ENCODE measurements around the gene CD74. TPM values are rescaled to one million over a fixed set of nuclear protein-coding genes. Genes with fewer than 3 reads are reported as not detected.

CD74 gene
- total RNA-seq, 1 donor from 2014 or later, result 1,940 TPM

DNA sequence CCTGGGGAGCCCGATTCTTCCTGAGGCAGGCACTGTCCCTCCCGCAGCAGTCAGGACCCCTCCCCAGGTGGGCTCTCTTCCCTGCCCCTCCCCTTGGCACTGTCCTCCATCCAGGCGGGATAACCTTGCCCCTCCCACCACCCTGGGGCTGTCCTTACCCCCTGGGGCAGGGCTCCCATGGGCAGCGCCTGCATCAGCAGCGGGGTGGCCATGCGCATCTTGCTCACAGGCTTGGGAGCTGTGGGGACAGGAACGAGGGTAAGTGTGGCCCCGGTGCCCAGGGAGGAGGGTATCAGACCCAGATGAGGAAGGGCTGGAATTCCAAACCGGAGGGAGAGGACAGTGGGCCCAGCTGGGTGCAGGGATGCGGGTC, 6.0 kb downstream of the CD74 start:
- peaks cover 8 to 17% of the 10 kb centered on the region in 2 donors for H3K36me3 ChIP-seq
- intact Hi-C loops (cut with DNase I), result no loop called here
- no peak for DNase-seq (ENCODE audit: low spot score in 2 of 2)
- H3K9me3 ChIP-seq, result no peaks in the 10 kb centered on the region
- H3K4me1 ChIP-seq, result peaks cover 3 to 6% of the 10 kb centered on the region in 2 donors
- TF ChIP-seq, protein P1, sequence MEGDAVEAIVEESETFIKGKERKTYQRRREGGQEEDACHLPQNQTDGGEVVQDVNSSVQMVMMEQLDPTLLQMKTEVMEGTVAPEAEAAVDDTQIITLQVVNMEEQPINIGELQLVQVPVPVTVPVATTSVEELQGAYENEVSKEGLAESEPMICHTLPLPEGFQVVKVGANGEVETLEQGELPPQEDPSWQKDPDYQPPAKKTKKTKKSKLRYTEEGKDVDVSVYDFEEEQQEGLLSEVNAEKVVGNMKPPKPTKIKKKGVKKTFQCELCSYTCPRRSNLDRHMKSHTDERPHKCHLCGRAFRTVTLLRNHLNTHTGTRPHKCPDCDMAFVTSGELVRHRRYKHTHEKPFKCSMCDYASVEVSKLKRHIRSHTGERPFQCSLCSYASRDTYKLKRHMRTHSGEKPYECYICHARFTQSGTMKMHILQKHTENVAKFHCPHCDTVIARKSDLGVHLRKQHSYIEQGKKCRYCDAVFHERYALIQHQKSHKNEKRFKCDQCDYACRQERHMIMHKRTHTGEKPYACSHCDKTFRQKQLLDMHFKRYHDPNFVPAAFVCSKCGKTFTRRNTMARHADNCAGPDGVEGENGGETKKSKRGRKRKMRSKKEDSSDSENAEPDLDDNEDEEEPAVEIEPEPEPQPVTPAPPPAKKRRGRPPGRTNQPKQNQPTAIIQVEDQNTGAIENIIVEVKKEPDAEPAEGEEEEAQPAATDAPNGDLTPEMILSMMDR (IDR thresholded peaks at IDR 0.05), result no peak
- no peak overlapping the region for H3K27ac ChIP-seq
- H3K4me3 ChIP-seq, result no peak overlapping the region
- no peaks in the 10 kb centered on the region for H3K27me3 ChIP-seq

DNA sequence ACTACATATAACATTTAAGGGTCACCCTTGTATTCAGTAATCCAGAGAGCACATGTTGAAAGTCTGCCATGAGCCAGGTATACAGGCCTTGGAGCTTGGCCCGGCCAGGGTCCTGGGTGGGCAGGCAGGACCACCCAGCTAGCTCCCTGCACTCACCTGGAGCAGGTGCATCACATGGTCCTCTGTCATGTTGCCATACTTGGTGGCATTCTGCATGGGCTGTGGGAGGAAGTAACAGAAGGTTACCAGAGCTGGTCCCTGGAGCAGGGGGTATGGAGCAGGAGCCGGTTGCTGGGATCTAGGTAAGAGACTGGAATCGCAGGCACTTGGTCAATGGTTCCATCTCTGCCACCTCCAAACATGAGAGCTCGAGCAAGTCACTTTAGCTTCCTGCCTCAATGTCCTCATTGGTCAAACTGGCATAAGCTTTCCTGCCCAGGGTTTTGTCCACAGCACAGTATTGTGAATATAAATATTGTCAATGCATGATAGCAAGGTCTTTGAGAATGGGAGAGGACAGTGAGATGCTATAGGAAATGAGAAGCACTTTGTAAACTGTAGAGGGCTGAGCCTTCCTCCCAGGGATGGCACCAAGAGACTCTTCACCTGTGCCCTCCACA, 6.5 kb downstream of the CD74 start:
- TF ChIP-seq, protein P1 (IDR thresholded peaks at IDR 0.05), result no peak
- H3K9me3 ChIP-seq, result no peaks in the 10 kb centered on the region
- DNase-seq (ENCODE audit: low spot score in 2 of 2), result no peak
- H3K27me3 ChIP-seq, result no peaks in the 10 kb centered on the region
- no peak overlapping the region for H3K4me3 ChIP-seq
- peaks cover 3 to 6% of the 10 kb centered on the region in 2 donors for H3K4me1 ChIP-seq
- H3K36me3 ChIP-seq, result peaks cover 8 to 22% of the 10 kb centered on the region in 2 donors
- intact Hi-C loops (cut with DNase I), result no loop called here
- H3K27ac ChIP-seq, result no peak overlapping the region

DNA sequence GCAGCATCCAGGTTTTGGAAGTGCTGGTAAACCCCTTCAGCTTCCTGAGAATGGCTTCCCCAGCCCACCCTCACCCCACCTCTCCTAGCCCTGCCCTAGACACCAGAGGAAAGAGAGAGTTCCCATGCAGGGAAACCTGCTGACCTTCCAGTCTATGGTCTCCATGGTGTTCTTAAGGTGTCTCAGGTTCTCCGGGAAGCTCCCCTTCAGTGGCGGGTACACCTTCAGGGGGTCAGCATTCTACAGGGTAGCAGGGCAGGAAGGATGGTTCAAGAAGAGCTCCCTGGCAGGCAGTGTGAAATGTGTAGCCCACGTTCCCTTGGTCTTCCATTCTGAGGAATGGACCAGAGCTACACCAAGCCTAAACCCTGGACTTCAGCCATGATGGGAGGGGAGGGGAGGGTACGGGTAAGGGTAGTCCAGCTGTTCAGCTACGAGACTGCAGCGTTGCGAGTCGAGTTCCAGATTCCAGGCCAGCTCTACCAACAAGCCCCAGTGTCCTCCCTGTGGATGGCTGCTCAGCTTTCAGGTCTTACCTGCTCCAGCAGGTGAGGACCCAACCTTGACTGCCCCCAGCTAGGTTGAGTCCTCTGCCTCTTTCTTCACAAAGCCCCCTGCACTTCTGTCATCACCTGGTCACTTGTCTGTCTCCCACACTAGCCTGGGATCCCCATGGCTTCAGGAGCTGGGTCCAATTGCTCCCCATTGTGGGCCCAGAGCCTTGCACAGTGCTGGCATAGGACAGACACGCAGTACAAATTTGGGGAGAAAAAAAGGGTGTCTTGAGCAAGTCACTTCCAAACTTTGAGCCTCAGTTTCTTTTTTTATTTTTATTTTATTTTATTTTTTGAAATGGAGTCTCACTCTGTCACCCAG, 7.5 kb downstream of the CD74 start:
- H3K4me3 ChIP-seq, result no peak overlapping the region
- H3K27ac ChIP-seq, result no peak overlapping the region
- TF ChIP-seq, protein P1 (IDR thresholded peaks at IDR 0.05), result no peak
- no peaks in the 10 kb centered on the region for H3K27me3 ChIP-seq
- peaks cover 15 to 33% of the 10 kb centered on the region in 2 donors for H3K36me3 ChIP-seq
- intact Hi-C loops (cut with DNase I), result no loop called here
- H3K9me3 ChIP-seq, result no peaks in the 10 kb centered on the region
- peaks cover 2 to 4% of the 10 kb centered on the region in 2 donors for H3K4me1 ChIP-seq
- no peak for DNase-seq (ENCODE audit: low spot score in 2 of 2)

DNA sequence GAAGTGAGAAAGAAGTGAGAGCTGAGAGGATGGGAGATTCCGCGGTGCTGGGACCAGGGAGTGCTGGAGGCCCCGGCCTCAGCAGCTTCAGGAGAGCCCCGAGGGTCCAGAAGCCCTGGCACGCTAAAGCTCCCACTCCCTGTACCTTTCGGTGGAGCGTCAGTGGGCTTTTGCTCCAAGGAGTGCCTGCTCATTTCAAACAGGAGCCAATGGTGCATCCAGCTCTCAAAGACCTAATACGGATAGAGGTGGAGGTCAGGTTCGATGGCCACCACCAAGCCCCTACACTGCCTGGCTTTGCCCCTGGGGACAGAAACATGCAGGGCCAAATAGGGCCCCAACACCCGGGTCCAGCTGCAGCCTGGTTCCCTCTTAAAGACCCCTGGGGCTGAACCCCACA, 8.2 kb downstream of the CD74 start:
- Histone ChIP-seq H3K27me3 (no peaks in the 10 kb centered on the region), H3K4me3 (no peak overlapping the region), H3K36me3 (peaks cover 21 to 39% of the 10 kb centered on the region in 2 donors), H3K9me3 (no peaks in the 10 kb centered on the region), H3K4me1 (no peaks in the 10 kb centered on the region), H3K27ac (no peak overlapping the region)
- TF ChIP-seq, protein P1 (IDR thresholded peaks at IDR 0.05), result no peak
- intact Hi-C loops (cut with DNase I), result no loop called here
- no peak for DNase-seq (ENCODE audit: low spot score in 2 of 2)

DNA sequence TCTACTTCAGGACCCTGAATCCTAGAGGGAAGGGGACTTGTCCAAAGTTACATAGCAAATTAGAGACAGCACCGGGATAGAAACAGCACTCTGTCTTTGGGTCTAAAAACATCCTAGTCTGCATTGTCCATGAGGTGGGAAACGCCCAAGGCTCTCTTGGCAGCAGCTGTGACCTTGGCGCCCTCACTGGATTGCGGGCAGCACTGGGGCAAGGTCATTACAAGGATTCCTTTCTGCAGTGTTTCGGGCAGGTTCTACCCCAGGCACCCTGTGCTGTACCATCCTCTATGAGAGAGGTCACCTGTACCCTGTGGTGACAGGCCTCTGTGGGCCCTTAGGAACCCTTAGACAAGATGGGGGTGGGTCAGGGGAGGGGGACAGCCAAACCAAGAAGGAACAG, 8.6 kb downstream of the CD74 start:
- no peaks in the 10 kb centered on the region for H3K4me1 ChIP-seq
- no peak for DNase-seq (ENCODE audit: low spot score in 2 of 2)
- TF ChIP-seq, protein P1 (IDR thresholded peaks at IDR 0.05), result no peak
- intact Hi-C loops (cut with DNase I), result no loop called here
- H3K4me3 ChIP-seq, result no peak overlapping the region
- H3K36me3 ChIP-seq, result peaks cover 21 to 43% of the 10 kb centered on the region in 2 donors
- no peaks in the 10 kb centered on the region for H3K27me3 ChIP-seq
- no peak overlapping the region for H3K27ac ChIP-seq
- no peaks in the 10 kb centered on the region for H3K9me3 ChIP-seq

Measured in ascending aorta (tissue), 2 donors.